Body of pancreas (tissue), 4 donors: ENCODE measurements around the gene CARD8. TPM values are rescaled to one million over a fixed set of nuclear protein-coding genes. Genes with fewer than 3 reads are reported as not detected.
"Not testable (repeated sequence)": the region's sequence is repeated elsewhere in the genome, so short reads cannot be mapped to it uniquely, and the experiment has no call there.

Source experiments
- ATAC-seq: fragments of 150-250 bp; one replicate; pipeline ENCODE4 v1.9.1; 2016
- DNase-seq, 4 donors: peaks; one replicate each; pipeline ENCODE4 v3.0.0-alpha.2; 2019
- H3K27ac ChIP-seq, 4 donors: fragments of 200-600 bp; sonication (generic); 1 replicate in 3 of 4; 2 replicates in 1 of 4; pipeline versions ENCODE4 v1.5.1 to v1.6.1; 2016 to 2019; ENCODE audit warnings: mild to moderate bottlenecking in 1 of 4, mixed read lengths in 1 of 4, moderate library complexity in 1 of 4
- H3K27me3 ChIP-seq, 2 donors: fragments of 200-600 bp; sonication (generic); one replicate each; pipeline ENCODE4 v1.6.0; 2016; ENCODE audit warnings: mild to moderate bottlenecking in 1 of 2
- H3K36me3 ChIP-seq, 2 donors: fragments of 200-600 bp; sonication (generic); replicated peaks in 1 of 2; 2 replicates each; pipeline ENCODE4 v1.5.1; 2016; ENCODE audit warnings: low read depth in 2 of 2; ENCODE audit not compliant: insufficient read depth in 1 of 2
- H3K4me1 ChIP-seq: fragments of 200-600 bp; sonication (generic); one replicate; pipeline ENCODE4 v1.6.0; 2016
- H3K4me3 ChIP-seq, 2 donors: fragments of 200-600 bp; sonication (generic); 1 replicate in 1 of 2; 2 replicates in 1 of 2; pipeline ENCODE4 v1.5.1; 2016 to 2019
- H3K9me3 ChIP-seq, 3 donors: fragments of 200-600 bp; sonication (generic); 1 replicate in 2 of 3; 2 replicates in 1 of 3; pipeline ENCODE4 v1.5.1; 2016
- POLR2A ChIP-seq, 3 donors: fragments of 450-650 bp; IDR thresholded peaks; one replicate each; pipeline ENCODE4 v1.6.1; 2016; ENCODE audit warnings: antibody characterized with exemption in 3 of 3, mild to moderate bottlenecking in 2 of 3
- WGBS, 2 donors: methylation state at CpG; one replicate each; pipeline ENCODE4 v1.1.5; 2017; 5-methylcytosine and 5-hydroxymethylcytosine counted together
- intact Hi-C: fragments of 100-400 bp; cut with DNase I; formaldehyde crosslinking; loops from one replicate; pipeline ENCODE4 v1.15.1; 2023
- total RNA-seq, 2 donors: library from RNA; depleted of rRNA; stranded (reverse); fragments of >200 nt; gene quantifications; one replicate each; pipeline ENCODE4 v1.1.0, GENCODE V29; 2016
- TF ChIP-seq, protein P1 (sequence below), 7 experiments: fragments of 450-650 bp in 4 of 7; fragments of 200-600 bp in 3 of 7; sonication (generic) in 3 of 7; IDR thresholded peaks; one replicate each; pipeline ENCODE4 v1.5.1; 2016 to 2019; ENCODE audit warnings: antibody characterized with exemption in 7 of 7

Gene CARD8
- total RNA-seq, 2 donors from 2014 or later, result 23.7 to 24.4 TPM

DNA sequence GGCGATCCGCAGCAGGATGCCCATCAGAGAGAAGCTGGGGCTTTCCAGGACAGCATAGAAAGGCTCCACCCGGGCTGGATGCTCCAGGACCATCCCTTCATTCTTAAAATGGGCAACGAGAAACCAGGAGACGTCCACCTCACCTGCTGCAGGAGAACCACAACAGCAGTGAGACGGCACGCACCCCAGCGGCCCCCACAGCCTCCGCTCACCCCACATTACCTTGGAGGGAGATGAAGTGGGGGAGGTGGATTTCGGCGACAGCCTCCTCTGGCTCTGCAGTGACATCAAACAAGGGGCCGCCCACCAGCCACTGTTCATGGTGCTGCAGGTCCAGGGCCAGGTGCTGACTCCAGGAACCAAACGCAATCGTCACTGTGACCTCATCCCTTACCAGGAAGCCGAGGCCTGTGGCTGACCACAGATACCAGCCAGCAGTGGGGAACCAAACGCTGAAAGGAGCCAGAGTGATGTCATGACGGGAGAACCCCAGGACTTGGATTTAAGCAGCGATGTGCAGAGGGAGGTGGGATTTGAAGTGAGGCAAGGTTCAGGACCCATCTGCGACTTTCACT is 25.1 kb downstream of the CARD8 start:
- Histone ChIP-seq H3K4me3 (no peak overlapping the region), H3K27me3 (no peaks in the 10 kb centered on the region), H3K4me1 (no peaks in the 10 kb centered on the region), H3K9me3 (no peaks in the 10 kb centered on the region), H3K27ac (no peak overlapping the region), H3K36me3 (peaks cover 0 to 18% of the 10 kb centered on the region in 2 donors)
- DNase-seq (no peak), ATAC-seq (no peak)
- WGBS, 2 donors, result 83 to 84% methylated on average over 9 to 19 of the region's 19 CpGs
- TF ChIP-seq POLR2A (IDR thresholded peaks at IDR 0.05), result no peak
- TF ChIP-seq, protein P1, sequence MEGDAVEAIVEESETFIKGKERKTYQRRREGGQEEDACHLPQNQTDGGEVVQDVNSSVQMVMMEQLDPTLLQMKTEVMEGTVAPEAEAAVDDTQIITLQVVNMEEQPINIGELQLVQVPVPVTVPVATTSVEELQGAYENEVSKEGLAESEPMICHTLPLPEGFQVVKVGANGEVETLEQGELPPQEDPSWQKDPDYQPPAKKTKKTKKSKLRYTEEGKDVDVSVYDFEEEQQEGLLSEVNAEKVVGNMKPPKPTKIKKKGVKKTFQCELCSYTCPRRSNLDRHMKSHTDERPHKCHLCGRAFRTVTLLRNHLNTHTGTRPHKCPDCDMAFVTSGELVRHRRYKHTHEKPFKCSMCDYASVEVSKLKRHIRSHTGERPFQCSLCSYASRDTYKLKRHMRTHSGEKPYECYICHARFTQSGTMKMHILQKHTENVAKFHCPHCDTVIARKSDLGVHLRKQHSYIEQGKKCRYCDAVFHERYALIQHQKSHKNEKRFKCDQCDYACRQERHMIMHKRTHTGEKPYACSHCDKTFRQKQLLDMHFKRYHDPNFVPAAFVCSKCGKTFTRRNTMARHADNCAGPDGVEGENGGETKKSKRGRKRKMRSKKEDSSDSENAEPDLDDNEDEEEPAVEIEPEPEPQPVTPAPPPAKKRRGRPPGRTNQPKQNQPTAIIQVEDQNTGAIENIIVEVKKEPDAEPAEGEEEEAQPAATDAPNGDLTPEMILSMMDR (IDR thresholded peaks at IDR 0.05), result no peak
- intact Hi-C loops, result no loop called here

- ATAC-seq (no peak), DNase-seq (no peak)
- no peak for TF ChIP-seq POLR2A (IDR thresholded peaks at IDR 0.05)
- TF ChIP-seq, protein P1 (IDR thresholded peaks at IDR 0.05), result no peak
- 95 to 96% methylated on average over 5 of the region's 5 CpGs for WGBS, 2 donors
- no peaks in the 10 kb centered on the region for H3K4me1 ChIP-seq
- no peaks in the 10 kb centered on the region for H3K36me3 ChIP-seq
- no peaks in the 10 kb centered on the region for H3K9me3 ChIP-seq
- no peak overlapping the region for H3K4me3 ChIP-seq
- intact Hi-C loops, result no loop called here
- no peak overlapping the region for H3K27ac ChIP-seq
- H3K27me3 ChIP-seq, result no peaks in the 10 kb centered on the region
Observed at GRCh38 chr19:48221628-48222027, 34.1 kb downstream of the CARD8 start.

DNA sequence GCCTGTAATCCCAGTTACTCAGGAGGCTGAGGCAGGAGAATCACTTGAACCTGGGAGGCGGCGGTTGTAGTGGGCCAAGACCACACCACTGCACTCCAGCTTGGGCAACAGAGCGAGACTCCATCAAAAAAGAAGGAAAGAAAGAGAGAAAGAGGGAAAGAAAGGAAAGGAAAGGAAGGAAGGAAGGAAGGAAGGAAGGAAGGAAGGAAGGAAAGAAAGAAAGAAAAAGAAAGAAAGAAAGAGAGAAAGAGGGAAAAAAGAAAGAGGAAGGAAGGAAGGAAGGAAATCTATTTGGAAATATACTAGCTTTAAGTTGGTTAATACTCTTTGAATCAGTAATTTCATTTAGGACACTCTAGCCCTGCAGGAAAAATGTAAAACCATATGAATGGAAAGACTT is 34.9 kb downstream of the CARD8 start:
- H3K27ac ChIP-seq, H3K4me3 ChIP-seq, DNase-seq, intact Hi-C loops, H3K36me3 ChIP-seq, H3K9me3 ChIP-seq, H3K27me3 ChIP-seq, ATAC-seq, H3K4me1 ChIP-seq: not testable (repeated sequence)
- WGBS, 2 donors, result 100% methylated on average over 3 of the region's 3 CpGs

DNA sequence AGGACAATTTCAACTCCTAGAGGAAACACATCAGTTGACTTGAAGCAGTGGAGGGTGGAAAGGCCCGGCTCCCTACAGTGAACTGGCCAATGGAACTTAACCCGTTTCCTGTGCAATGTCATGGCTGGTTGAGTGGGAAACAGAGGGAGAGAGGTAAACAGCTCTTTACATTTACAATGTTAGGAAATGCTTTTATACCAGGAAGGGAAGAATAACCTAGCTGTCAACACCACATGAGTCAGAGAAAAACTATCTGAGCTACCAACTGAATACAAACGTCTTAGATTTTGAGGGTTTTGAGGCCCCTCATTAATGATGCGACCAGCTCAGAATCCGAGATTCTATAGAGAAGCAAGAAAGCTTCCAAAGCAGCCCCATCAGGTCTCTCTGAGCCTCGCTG is 36.7 kb downstream of the CARD8 start:
- Histone ChIP-seq H3K36me3 (no peaks in the 10 kb centered on the region), H3K4me3 (no peak overlapping the region), H3K9me3 (no peaks in the 10 kb centered on the region), H3K27ac (no peak overlapping the region), H3K27me3 (no peaks in the 10 kb centered on the region), H3K4me1 (no peaks in the 10 kb centered on the region)
- ATAC-seq (no peak), DNase-seq (no peak)
- intact Hi-C loops, result no loop called here
- TF ChIP-seq POLR2A (IDR thresholded peaks at IDR 0.05), result no peak
- TF ChIP-seq, protein P1 (IDR thresholded peaks at IDR 0.05), result no peak
- 88 to 89% methylated on average over 5 to 6 of the region's 6 CpGs for WGBS, 2 donors

- Histone ChIP-seq H3K9me3 (no peaks in the 10 kb centered on the region), H3K27me3 (no peaks in the 10 kb centered on the region), H3K4me1 (no peaks in the 10 kb centered on the region), H3K36me3 (no peaks in the 10 kb centered on the region), H3K4me3 (no peak overlapping the region), H3K27ac (no peak overlapping the region)
- TF ChIP-seq POLR2A (IDR thresholded peaks at IDR 0.05), result no peak
- TF ChIP-seq, protein P1 (IDR thresholded peaks at IDR 0.05), result no peak
- WGBS, 2 donors, result 88 to 89% methylated on average over 6 to 14 of the region's 14 CpGs
- DNase-seq (no peak), ATAC-seq (no peak)
- intact Hi-C loops, result no loop called here
Observed at GRCh38 chr19:48216933-48217332, 38.8 kb downstream of the CARD8 start.
